Fibroblast of the aortic adventitia (primary cell): ENCODE data around the gene THG1L. TPM values are rescaled to one million over a fixed set of nuclear protein-coding genes. Genes with fewer than 3 reads are reported as not detected.

Experiments used
- DNase-seq: peaks from one replicate; pipeline ENCODE4 v3.0.0-alpha.2; 2010; ENCODE audit warnings: low read depth
- H3K4me3 ChIP-seq: 2 replicates; pipeline ENCODE4 v1.5.1; 2011; ENCODE audit warnings: low read depth, mild to moderate bottlenecking, control low read depth, low read length, moderate library complexity
- CTCF ChIP-seq: IDR thresholded peaks from 2 replicates; pipeline ENCODE4 v1.5.1; 2011; ENCODE audit warnings: mild to moderate bottlenecking, low read length, control low read depth, inconsistent platforms; ENCODE audit not compliant: insufficient read depth
- total RNA-seq: library from RNA; depleted of rRNA; stranded (reverse); fragments of >200 nt; gene quantifications from 2 replicates; pipeline ENCODE4 v1.2.3, GENCODE V29; 2012; ENCODE audit warnings: low replicate concordance

THG1L gene
- total RNA-seq, 1 donor: 18.2 TPM

GRCh38 chr5:157743163-157744050 lies 12.2 kb downstream of the THG1L start, which contains the start of gene LSM11:
Gene LSM11, plus strand, starts transcription at chr5:157743712. Its CDS starts 39 bp downstream, at chr5:157743751.
- peak; percentile 72 for DNase-seq
- peak within 1 kb of the TSS; percentile 86 for H3K4me3 ChIP-seq
- TF ChIP-seq CTCF: peak; percentile 79

DNA sequence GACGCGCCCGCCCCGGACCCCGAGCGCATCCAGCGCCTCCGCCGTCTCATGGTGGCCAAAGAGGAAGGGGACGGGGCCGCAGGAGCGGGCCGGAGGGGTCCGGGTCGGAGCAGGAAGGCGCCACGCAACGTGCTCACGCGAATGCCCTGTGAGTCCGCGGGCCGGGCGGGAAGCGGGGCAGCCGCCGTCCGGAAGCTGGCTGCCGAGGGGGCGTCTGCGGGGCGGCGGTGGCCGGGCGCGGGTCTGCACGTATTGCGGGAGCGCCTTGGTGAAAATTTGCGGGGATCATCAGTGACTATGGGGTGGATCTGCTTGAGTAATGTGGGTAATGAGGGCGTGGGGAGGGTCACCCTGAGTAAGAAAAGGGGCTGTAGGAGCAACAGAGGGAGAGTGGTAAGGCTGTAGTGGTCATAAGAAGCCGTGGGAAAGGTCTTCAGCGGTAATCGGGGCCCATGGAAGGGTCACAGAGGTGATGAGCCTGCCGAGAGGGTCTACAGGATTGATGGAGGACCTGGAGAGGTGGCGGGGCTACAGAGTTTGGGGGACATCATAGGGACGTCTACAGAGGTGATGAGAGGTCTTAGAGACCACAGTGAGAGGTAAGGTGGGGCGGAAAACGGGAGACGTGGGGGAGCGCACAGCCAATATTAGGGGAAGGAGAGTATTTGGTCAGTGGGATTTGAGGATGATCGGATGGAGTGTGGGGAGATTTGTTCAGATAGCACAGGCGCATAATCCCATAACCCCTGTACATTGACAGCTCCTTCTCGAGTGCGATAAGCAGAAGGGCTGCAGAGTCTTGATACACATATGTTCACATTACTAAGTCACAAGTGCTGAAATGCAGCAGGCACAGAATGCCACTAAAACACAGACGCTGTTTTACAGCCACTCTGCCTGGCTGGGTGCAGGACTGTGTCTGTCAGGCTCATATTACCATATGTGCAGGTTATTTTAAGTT lies 13.1 kb downstream of the THG1L start:
- H3K4me3 ChIP-seq: peak overlapping the region; percentile 86
- DNase-seq: no peak
- TF ChIP-seq CTCF: no peak

- DNase-seq: no peak
- TF ChIP-seq CTCF: no peak
- peak overlapping the region; percentile 86 for H3K4me3 ChIP-seq
These were observed 13.8 kb downstream of the THG1L start for GRCh38 chr5:157745041-157745456.

GRCh38 chr5:157747173-157747740 lies 16.0 kb downstream of the THG1L start:
- no peak overlapping the region for H3K4me3 ChIP-seq
- no peak for TF ChIP-seq CTCF
- no peak for DNase-seq

DNA sequence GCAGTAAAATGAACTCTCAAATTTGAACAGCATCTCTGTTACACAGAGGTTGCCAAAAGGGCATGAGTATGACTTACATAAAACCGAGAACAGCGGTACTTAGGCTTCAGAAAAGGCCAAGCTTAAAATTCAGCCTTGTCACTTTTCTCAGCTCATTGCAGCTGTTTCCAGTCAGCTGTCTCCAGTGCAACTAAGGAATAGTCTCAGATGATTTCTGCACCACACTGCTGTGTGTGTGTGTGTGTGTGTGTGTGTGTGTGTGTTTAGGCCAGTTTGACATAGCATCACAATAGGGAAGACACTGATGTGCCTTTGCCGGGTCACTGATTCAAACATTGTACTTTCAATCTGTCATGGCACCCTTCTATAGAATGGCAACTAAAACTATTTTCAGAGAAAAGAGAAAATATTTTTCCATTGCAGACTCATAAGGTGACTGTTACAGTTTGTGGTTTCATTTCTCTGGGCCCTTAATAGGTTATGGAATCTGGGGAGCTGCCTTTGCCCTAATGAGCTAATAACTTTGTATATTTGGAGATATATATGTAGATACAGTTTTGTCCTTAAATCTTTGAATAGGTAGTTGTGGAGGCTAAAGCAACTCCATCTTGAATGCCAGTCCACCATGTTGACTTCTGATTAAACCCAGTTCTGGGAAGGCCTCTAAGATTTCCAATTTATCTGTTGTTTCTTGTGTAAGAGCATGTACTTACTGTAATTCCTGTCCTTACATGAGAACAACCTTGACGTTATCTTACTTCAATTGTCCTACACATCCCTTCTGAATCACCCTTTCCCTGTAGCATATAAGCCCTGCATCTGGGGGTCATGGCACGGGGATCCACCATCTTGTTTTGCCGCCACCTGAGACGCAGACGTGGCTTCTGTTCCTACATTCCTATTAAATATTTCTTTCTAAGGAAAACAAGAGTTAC lies 16.8 kb downstream of the THG1L start:
- TF ChIP-seq CTCF: no peak
- H3K4me3 ChIP-seq: no peak overlapping the region
- no peak for DNase-seq
